Jurkat, Clone E6-1 (cell line): ENCODE measurements around the gene RCAN3.
A peak's percentile ranks its signal among the peaks of the same experiment; 100 is the strongest.

Experiments used
- DNase-seq: peaks from one replicate; pipeline ENCODE4 v3.0.0-alpha.2; 2011; ENCODE audit warnings: low read depth, low spot score
- H3K4me3 ChIP-seq: 2 replicates; pipeline ENCODE4 v1.5.1; 2011; ENCODE audit warnings: mild to moderate bottlenecking, low read length, control low read depth, moderate library complexity

RCAN3 gene

GRCh38 chr1:24558902-24559791 is 56.5 kb downstream of the RCAN3 start:
- H3K4me3 ChIP-seq, result no peak overlapping the region
- no peak for DNase-seq

GRCh38 chr1:24560361-24560760 is 57.7 kb downstream of the RCAN3 start:
- no peak overlapping the region for H3K4me3 ChIP-seq
- no peak for DNase-seq

- DNase-seq, result no peak
These were observed 60.0 kb downstream of the RCAN3 start for GRCh38 chr1:24562625-24563024.

GRCh38 chr1:24564695-24565094 is 62.1 kb downstream of the RCAN3 start:
- no peak overlapping the region for H3K4me3 ChIP-seq

More at GRCh38 chr1:24562625-24563024, 60.0 kb downstream of the RCAN3 start:
- H3K4me3 ChIP-seq, result no peak overlapping the region

GRCh38 chr1:24566236-24566867 is 63.7 kb downstream of the RCAN3 start:
- DNase-seq, result no peak
- no peak overlapping the region for H3K4me3 ChIP-seq

More at GRCh38 chr1:24564695-24565094, 62.1 kb downstream of the RCAN3 start:
- no peak for DNase-seq

GRCh38 chr1:24567792-24568388 is 65.3 kb downstream of the RCAN3 start:
- DNase-seq, result no peak
- H3K4me3 ChIP-seq, result no peak overlapping the region

- no peak overlapping the region for H3K4me3 ChIP-seq
- no peak for DNase-seq
These were observed 65.8 kb downstream of the RCAN3 start for GRCh38 chr1:24568475-24568874.

GRCh38 chr1:24570265-24571125 is 67.9 kb downstream of the RCAN3 start:
- DNase-seq, result no peak
- no peak overlapping the region for H3K4me3 ChIP-seq

- no peak for DNase-seq
- no peak overlapping the region for H3K4me3 ChIP-seq
These were observed 69.7 kb downstream of the RCAN3 start for GRCh38 chr1:24572301-24572700.

- DNase-seq, result no peak
- no peak overlapping the region for H3K4me3 ChIP-seq
These were observed 73.4 kb downstream of the RCAN3 start for GRCh38 chr1:24575905-24576587.

- no peak for DNase-seq
- no peak overlapping the region for H3K4me3 ChIP-seq
These were observed 76.2 kb downstream of the RCAN3 start for GRCh38 chr1:24578846-24579245.

- no peak overlapping the region for H3K4me3 ChIP-seq
- no peak for DNase-seq
These were observed 78.1 kb downstream of the RCAN3 start for GRCh38 chr1:24580756-24581155.

GRCh38 chr1:24584171-24584647 is 81.6 kb downstream of the RCAN3 start:
- no peak for DNase-seq

GRCh38 chr1:24586119-24586518 is 83.5 kb downstream of the RCAN3 start:
- DNase-seq, result no peak

More at GRCh38 chr1:24584171-24584647, 81.6 kb downstream of the RCAN3 start:
- H3K4me3 ChIP-seq, result no peak overlapping the region

GRCh38 chr1:24586970-24587820 is 84.6 kb downstream of the RCAN3 start:
- DNase-seq, result peak; percentile 71
- H3K4me3 ChIP-seq, result no peak overlapping the region

More at GRCh38 chr1:24586119-24586518, 83.5 kb downstream of the RCAN3 start:
- no peak overlapping the region for H3K4me3 ChIP-seq

GRCh38 chr1:24588573-24588972 is 85.9 kb downstream of the RCAN3 start:
- H3K4me3 ChIP-seq, result no peak overlapping the region
- no peak for DNase-seq

GRCh38 chr1:24589200-24589599 is 86.6 kb downstream of the RCAN3 start:
- H3K4me3 ChIP-seq, result no peak overlapping the region
- DNase-seq, result no peak
